Smooth muscle cell (in vitro differentiated cells): ENCODE results near the gene DENND5B. TPM values are rescaled to one million over a fixed set of nuclear protein-coding genes. Genes with fewer than 3 reads are reported as not detected.
"Not testable (repeated sequence)": the region's sequence is repeated elsewhere in the genome, so short reads cannot be mapped to it uniquely, and the experiment has no call there.

Source experiments
- DNase-seq: peaks from one replicate; lab custom pipeline; 2025; ENCODE audit not compliant: unreplicated experiment; lab: John Stamatoyannopoulos, UW
- H2AFZ ChIP-seq: fragments of 200-600 bp; sonication (generic); 2 replicates; pipeline ENCODE4 v1.6.0; 2016; ENCODE audit warnings: antibody characterized with exemption, low read depth, mild to moderate bottlenecking
- H3F3A ChIP-seq: fragments of 200-600 bp; sonication (generic); 2 replicates; pipeline ENCODE4 v1.6.0; 2017; ENCODE audit warnings: antibody characterized with exemption, low read depth
- H3K27ac ChIP-seq: fragments of 200-600 bp; sonication (generic); 2 replicates; pipeline ENCODE4 v1.5.1; 2016; ENCODE audit warnings: low read depth, mild to moderate bottlenecking
- H3K27me3 ChIP-seq: fragments of 200-600 bp; sonication (generic); 2 replicates; pipeline ENCODE4 v1.6.1; 2016; ENCODE audit warnings: low read depth, mild to moderate bottlenecking
- H3K36me3 ChIP-seq: fragments of 200-600 bp; sonication (generic); 2 replicates; pipeline ENCODE4 v1.5.1; 2016; ENCODE audit warnings: low read depth
- H3K4me1 ChIP-seq: fragments of 200-600 bp; sonication (generic); 2 replicates; pipeline ENCODE4 v1.5.1; 2016; ENCODE audit warnings: low read depth
- H3K4me2 ChIP-seq: fragments of 200-600 bp; sonication (generic); 2 replicates; pipeline ENCODE4 v1.6.0; 2016; ENCODE audit warnings: mild to moderate bottlenecking
- H3K4me3 ChIP-seq: fragments of 200-600 bp; sonication (generic); 2 replicates; pipeline ENCODE4 v1.5.1; 2016; ENCODE audit warnings: mild to moderate bottlenecking
- H3K79me2 ChIP-seq: fragments of 200-600 bp; sonication (generic); 2 replicates; pipeline ENCODE4 v1.6.0; 2016; ENCODE audit warnings: low read depth, mild to moderate bottlenecking
- H3K9ac ChIP-seq: fragments of 200-600 bp; sonication (generic); 2 replicates; pipeline ENCODE4 v1.6.0; 2016; ENCODE audit warnings: low read depth
- H3K9me3 ChIP-seq: fragments of 200-600 bp; sonication (generic); replicated peaks from 2 replicates; pipeline ENCODE4 v1.5.1; 2016; ENCODE audit warnings: low read depth
- H4K20me1 ChIP-seq: fragments of 200-600 bp; sonication (generic); 2 replicates; pipeline ENCODE4 v1.6.0; 2016; ENCODE audit warnings: low read depth
- WGBS: methylation state at CpG from one replicate; pipeline ENCODE4 v1.1.7; 2016; ENCODE audit warnings: low lambda C conversion rate; 5-methylcytosine and 5-hydroxymethylcytosine counted together
- polyA plus RNA-seq: library from polyadenylated mRNA; unstranded; fragments of >200 nt; fragmentation: Nextera tagmentation; extraction: Ambion mirVana; gene quantifications from 2 replicates; pipeline ENCODE4 v1.2.1, GENCODE V29; 2016
- total RNA-seq: library from RNA; depleted of rRNA; stranded (reverse); fragments of >200 nt; gene quantifications from 2 replicates; pipeline ENCODE4 v1.2.3, GENCODE V29; 2014
- TF ChIP-seq, protein P1 (sequence below): fragments of 200-600 bp; sonication (generic); IDR thresholded peaks from 2 replicates; pipeline ENCODE4 v1.5.1; 2017; ENCODE audit warnings: borderline replicate concordance, mild to moderate bottlenecking, antibody characterized with exemption; ENCODE audit not compliant: insufficient read depth, poor library complexity, severe bottlenecking

The DENND5B gene
- total and polyA plus RNA-seq, 2 experiments from 2014 or later: 12.3 to 12.7 TPM

DNA sequence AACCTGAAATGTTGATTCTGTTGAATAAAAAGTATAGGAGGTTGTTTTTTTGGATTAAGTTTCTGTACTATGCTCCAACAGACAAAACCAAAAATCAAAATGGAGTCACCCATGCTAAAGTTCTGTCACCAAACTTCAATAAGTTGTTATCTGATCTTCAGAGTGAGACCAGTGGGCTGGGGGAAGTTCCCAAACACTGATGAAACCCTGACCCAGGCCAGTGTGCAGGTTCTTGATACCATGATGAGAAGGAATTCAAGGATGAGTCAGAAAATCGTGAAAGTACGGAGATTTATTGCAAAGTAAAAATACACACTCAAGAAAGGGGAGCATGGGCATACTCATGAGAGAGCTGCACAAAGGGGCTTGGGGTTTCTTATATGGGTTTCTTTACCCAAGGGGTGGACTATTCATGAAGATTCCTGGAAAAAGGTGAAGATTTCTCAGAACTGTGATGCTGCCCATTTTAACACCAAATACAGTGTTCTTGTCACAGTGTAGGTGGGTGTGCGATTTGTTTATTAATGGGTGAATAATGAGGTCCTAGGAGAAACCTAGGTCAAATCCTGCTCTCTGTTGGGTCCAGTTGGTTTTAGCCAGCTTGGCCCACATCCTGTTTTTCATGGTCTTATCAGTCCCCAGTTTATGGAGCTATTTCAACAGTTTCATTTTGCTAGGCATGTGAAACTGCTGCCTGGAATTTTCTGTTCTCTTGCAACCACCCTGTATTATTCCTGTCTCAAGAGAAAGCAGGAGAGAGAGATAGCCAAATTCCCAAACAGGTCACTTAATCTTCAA lies 27.5 kb upstream of the DENND5B start:
- Histone ChIP-seq H4K20me1 (no peaks in the 10 kb centered on the region), H3K79me2 (no peaks in the 10 kb centered on the region), H2AFZ (no peak overlapping the region), H3K9ac (no peak overlapping the region), H3K36me3 (no peaks in the 10 kb centered on the region), H3K9me3 (no peaks in the 10 kb centered on the region), H3K4me3 (no peak overlapping the region), H3K27me3 (no peaks in the 10 kb centered on the region), H3F3A (no peaks in the 10 kb centered on the region), H3K4me2 (peak overlapping the region; percentile 69), H3K4me1 (peaks cover 5% of the 10 kb centered on the region), H3K27ac (no peak overlapping the region)
- no peak for DNase-seq
- TF ChIP-seq, protein P1, sequence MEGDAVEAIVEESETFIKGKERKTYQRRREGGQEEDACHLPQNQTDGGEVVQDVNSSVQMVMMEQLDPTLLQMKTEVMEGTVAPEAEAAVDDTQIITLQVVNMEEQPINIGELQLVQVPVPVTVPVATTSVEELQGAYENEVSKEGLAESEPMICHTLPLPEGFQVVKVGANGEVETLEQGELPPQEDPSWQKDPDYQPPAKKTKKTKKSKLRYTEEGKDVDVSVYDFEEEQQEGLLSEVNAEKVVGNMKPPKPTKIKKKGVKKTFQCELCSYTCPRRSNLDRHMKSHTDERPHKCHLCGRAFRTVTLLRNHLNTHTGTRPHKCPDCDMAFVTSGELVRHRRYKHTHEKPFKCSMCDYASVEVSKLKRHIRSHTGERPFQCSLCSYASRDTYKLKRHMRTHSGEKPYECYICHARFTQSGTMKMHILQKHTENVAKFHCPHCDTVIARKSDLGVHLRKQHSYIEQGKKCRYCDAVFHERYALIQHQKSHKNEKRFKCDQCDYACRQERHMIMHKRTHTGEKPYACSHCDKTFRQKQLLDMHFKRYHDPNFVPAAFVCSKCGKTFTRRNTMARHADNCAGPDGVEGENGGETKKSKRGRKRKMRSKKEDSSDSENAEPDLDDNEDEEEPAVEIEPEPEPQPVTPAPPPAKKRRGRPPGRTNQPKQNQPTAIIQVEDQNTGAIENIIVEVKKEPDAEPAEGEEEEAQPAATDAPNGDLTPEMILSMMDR: no peak
- WGBS: 59% methylated on average over 3 of the region's 3 CpGs

DNA sequence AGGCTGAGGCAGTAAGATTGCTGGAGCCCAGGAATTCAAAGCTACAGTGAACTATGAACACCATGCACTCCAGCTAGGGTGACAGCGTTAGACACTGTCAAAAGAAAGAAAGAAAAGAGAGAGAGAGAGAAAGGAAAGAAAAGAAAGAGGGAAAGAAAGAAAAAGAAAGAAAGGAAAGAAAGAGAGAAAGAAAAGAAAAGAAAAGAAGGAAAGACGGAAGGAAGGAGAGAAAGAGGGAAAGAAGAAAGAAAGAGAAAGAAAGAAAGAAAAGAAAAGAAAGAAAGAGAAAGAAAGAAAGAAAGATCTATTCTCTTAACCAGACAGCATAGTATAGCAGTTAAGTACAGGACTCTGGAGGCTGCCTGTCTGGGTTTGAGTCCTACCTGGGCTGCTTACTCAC lies 21.9 kb upstream of the DENND5B start:
- Histone ChIP-seq H4K20me1 (no peaks in the 10 kb centered on the region), H3F3A (no peaks in the 10 kb centered on the region), H3K4me1 (no peaks in the 10 kb centered on the region), H3K9me3 (no peaks in the 10 kb centered on the region), H3K27me3 (no peaks in the 10 kb centered on the region), H2AFZ (no peak overlapping the region), H3K4me2 (no peak overlapping the region), H3K79me2 (no peaks in the 10 kb centered on the region), H3K9ac (no peak overlapping the region), H3K4me3 (no peak overlapping the region), H3K27ac (no peak overlapping the region), H3K36me3 (no peaks in the 10 kb centered on the region)
- DNase-seq: no peak
- WGBS: 90% methylated on average over 2 of the region's 2 CpGs
- TF ChIP-seq, protein P1: no peak

DNA sequence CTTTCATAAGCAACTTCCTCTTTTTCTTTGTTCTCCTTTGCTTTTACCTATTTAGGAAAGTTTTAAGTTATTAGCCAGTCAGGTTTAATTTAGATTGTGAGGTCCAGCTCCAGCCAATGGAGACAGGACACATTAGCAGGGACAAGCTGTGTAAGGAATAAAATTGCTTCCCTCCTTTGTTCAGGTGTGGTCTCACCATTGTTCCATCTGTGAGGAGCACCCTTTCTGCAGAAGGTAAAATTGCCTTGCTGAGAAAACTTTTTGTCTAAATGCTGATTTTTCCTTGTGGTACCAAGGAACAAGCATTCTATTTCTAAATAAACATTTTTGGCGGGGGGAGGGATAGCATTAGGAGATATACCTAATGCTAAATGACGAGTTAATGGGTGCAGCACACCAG lies 17.4 kb upstream of the DENND5B start:
- H3K4me2 ChIP-seq, DNase-seq, H3F3A ChIP-seq, H3K27ac ChIP-seq, H2AFZ ChIP-seq, H3K36me3 ChIP-seq, H3K27me3 ChIP-seq, H3K4me1 ChIP-seq, H3K4me3 ChIP-seq, H4K20me1 ChIP-seq, H3K9ac ChIP-seq, H3K79me2 ChIP-seq, H3K9me3 ChIP-seq: not testable (repeated sequence)
- 90% methylated on average over 2 of the region's 2 CpGs for WGBS

DNA sequence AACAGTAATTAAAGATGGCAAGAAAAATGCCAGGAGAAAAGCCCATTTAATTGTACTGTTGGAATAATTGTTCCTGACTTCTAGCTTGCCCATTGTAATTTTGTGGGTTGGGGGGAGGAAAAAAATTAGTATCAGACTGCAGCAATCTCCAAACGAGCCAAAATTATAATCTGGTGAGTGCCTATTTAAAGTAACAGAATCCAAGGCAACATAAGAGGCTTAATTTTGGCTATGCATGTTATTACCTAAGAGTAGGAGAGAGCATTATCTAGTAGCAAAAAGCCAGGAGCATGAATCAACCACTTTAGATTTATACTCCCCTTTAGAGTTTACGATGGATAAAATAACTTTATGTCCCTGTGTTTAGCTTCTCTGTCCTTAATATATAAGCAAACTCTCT lies 14.6 kb upstream of the DENND5B start:
- Histone ChIP-seq H3K36me3 (no peaks in the 10 kb centered on the region), H3K9ac (no peak overlapping the region), H2AFZ (no peak overlapping the region), H3K4me2 (no peak overlapping the region), H3K27ac (no peak overlapping the region), H3K27me3 (no peaks in the 10 kb centered on the region), H3K9me3 (no peaks in the 10 kb centered on the region), H4K20me1 (no peaks in the 10 kb centered on the region), H3K4me3 (no peak overlapping the region), H3F3A (no peaks in the 10 kb centered on the region), H3K79me2 (no peaks in the 10 kb centered on the region), H3K4me1 (no peaks in the 10 kb centered on the region)
- DNase-seq: no peak
- WGBS: 82% methylated on average over 2 of the region's 2 CpGs
- TF ChIP-seq, protein P1: no peak
